Measurements from ENCODE around the gene CBLL1. TPM values are rescaled to one million over a fixed set of nuclear protein-coding genes. Genes with fewer than 3 reads are reported as not detected.

The CBLL1 gene
- total RNA-seq, 1 experiment from 2014 or later: 29.8 TPM

- ATAC-seq: no peak
- no peak for DNase-seq (ENCODE audit: low spot score)
- no peaks in the 10 kb centered on the region for H3K4me1 Mint-ChIP-seq
- peaks cover 9% of the 10 kb centered on the region for H3K27me3 Mint-ChIP-seq (ENCODE audit: low read depth)
- no peaks in the 10 kb centered on the region for H3K36me3 Mint-ChIP-seq
- H3K4me3 Mint-ChIP-seq: no peak overlapping the region
- no peaks in the 10 kb centered on the region for H3K9me3 Mint-ChIP-seq
- ChIA-PET POLR2A (no interaction called here), CTCF (no interaction called here)
- H3K27ac Mint-ChIP-seq: no peak overlapping the region
- TF ChIP-seq, protein P1, sequence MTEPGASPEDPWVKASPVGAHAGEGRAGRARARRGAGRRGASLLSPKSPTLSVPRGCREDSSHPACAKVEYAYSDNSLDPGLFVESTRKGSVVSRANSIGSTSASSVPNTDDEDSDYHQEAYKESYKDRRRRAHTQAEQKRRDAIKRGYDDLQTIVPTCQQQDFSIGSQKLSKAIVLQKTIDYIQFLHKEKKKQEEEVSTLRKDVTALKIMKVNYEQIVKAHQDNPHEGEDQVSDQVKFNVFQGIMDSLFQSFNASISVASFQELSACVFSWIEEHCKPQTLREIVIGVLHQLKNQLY (CRISPR knock-in tag; IDR thresholded peaks at IDR 0.05): no peak
- TF ChIP-seq ETV6 (CRISPR knock-in tag; IDR thresholded peaks at IDR 0.05) (no peak), CREM (CRISPR knock-in tag; IDR thresholded peaks at IDR 0.05) (no peak), NFE2L1 (CRISPR knock-in tag; IDR thresholded peaks at IDR 0.05) (no peak), SP1 (CRISPR knock-in tag; conservative IDR thresholded peaks at IDR 0.05) (no peak), ZNF416 (CRISPR knock-in tag; IDR thresholded peaks at IDR 0.05) (no peak), GABPB1 (CRISPR knock-in tag; IDR thresholded peaks at IDR 0.05) (no peak), NR3C1 (CRISPR knock-in tag; conservative IDR thresholded peaks at IDR 0.05; ENCODE audit: low read depth) (no peak), TCF7 (CRISPR knock-in tag; IDR thresholded peaks at IDR 0.05; ENCODE audit: low read depth) (no peak), TP53 (CRISPR knock-in tag; IDR thresholded peaks at IDR 0.05) (no peak), TEAD4 (CRISPR knock-in tag; IDR thresholded peaks at IDR 0.05) (no peak), OVOL2 (CRISPR knock-in tag; IDR thresholded peaks at IDR 0.05; ENCODE audit: borderline replicate concordance) (no peak), STAT6 (CRISPR knock-in tag; conservative IDR thresholded peaks at IDR 0.05; ENCODE audit: low read depth) (no peak), RORB (CRISPR knock-in tag; IDR thresholded peaks at IDR 0.05) (no peak), MYBL2 (CRISPR knock-in tag; IDR thresholded peaks at IDR 0.05) (no peak), ZNF532 (CRISPR knock-in tag; IDR thresholded peaks at IDR 0.05; ENCODE audit: borderline replicate concordance) (no peak)
- TF ChIP-seq, protein P2, sequence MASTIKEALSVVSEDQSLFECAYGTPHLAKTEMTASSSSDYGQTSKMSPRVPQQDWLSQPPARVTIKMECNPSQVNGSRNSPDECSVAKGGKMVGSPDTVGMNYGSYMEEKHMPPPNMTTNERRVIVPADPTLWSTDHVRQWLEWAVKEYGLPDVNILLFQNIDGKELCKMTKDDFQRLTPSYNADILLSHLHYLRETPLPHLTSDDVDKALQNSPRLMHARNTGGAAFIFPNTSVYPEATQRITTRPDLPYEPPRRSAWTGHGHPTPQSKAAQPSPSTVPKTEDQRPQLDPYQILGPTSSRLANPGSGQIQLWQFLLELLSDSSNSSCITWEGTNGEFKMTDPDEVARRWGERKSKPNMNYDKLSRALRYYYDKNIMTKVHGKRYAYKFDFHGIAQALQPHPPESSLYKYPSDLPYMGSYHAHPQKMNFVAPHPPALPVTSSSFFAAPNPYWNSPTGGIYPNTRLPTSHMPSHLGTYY (CRISPR knock-in tag; IDR thresholded peaks at IDR 0.05): no peak
- TF ChIP-seq, protein P3, sequence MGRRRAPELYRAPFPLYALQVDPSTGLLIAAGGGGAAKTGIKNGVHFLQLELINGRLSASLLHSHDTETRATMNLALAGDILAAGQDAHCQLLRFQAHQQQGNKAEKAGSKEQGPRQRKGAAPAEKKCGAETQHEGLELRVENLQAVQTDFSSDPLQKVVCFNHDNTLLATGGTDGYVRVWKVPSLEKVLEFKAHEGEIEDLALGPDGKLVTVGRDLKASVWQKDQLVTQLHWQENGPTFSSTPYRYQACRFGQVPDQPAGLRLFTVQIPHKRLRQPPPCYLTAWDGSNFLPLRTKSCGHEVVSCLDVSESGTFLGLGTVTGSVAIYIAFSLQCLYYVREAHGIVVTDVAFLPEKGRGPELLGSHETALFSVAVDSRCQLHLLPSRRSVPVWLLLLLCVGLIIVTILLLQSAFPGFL (CRISPR knock-in tag; IDR thresholded peaks at IDR 0.05; ENCODE audit: borderline replicate concordance): no peak
Observed at GRCh38 chr7:107768263-107768662, 24.3 kb downstream of the CBLL1 start.

All from WTC11 (cell line).